HG02938 (cell line): ENCODE results near the gene ALAS2.
"Not testable (repeated sequence)": the region's sequence is repeated elsewhere in the genome, so short reads cannot be mapped to it uniquely, and the experiment has no call there.

Experiments
- ATAC-seq: cut with Tn5 transposase; IDR thresholded peaks from one replicate; pipeline ENCODE4 v1.9.1; 2021; ENCODE audit warnings: mild to moderate bottlenecking, moderate library complexity; ENCODE audit not compliant: unreplicated experiment

ALAS2 gene

GRCh38 chrX:55006827-55007621 is 23.8 kb downstream of the ALAS2 start:
- no peak for ATAC-seq

GRCh38 chrX:55005256-55005655 is 25.5 kb downstream of the ALAS2 start:
- ATAC-seq, result no peak

GRCh38 chrX:55004231-55004630 is 26.5 kb downstream of the ALAS2 start:
- no peak for ATAC-seq

- ATAC-seq, result peak; percentile 91
Observed at GRCh38 chrX:54999717-55000598, 30.8 kb downstream of the ALAS2 start, which contains the start of gene APEX2. Gene APEX2 (plus strand): TSS chrX:55000363. CDS start chrX:55000423, 60 bp downstream.

- no peak for ATAC-seq
Observed at GRCh38 chrX:54995621-54996020, 35.2 kb downstream of the ALAS2 start.

- ATAC-seq, result no peak
Observed at GRCh38 chrX:54994668-54995351, 36.0 kb downstream of the ALAS2 start.

GRCh38 chrX:54994099-54994498 is 36.7 kb downstream of the ALAS2 start, which contains the start of gene PFKFB1:
Gene PFKFB1 (minus strand): TSS chrX:54994188. CDS start chrX:54994007, 181 bp downstream.
- no peak for ATAC-seq

- no peak for ATAC-seq
Observed at GRCh38 chrX:54992911-54993622, 37.7 kb downstream of the ALAS2 start.

GRCh38 chrX:54991706-54992105 is 39.1 kb downstream of the ALAS2 start:
- ATAC-seq, result no peak

GRCh38 chrX:54983306-54983705 is 47.5 kb downstream of the ALAS2 start:
- not testable (repeated sequence) for ATAC-seq

GRCh38 chrX:54980334-54980733 is 50.4 kb downstream of the ALAS2 start:
- no peak for ATAC-seq

- no peak for ATAC-seq
Observed at GRCh38 chrX:54979432-54979831, 51.3 kb downstream of the ALAS2 start.

- ATAC-seq, result no peak
Observed at GRCh38 chrX:54978448-54978847, 52.3 kb downstream of the ALAS2 start.

- no peak for ATAC-seq
Observed at GRCh38 chrX:54977387-54977786, 53.4 kb downstream of the ALAS2 start.

- ATAC-seq, result no peak
Observed at GRCh38 chrX:54964766-54965497, 65.8 kb downstream of the ALAS2 start.

GRCh38 chrX:54961750-54962149 is 69.0 kb downstream of the ALAS2 start:
- ATAC-seq, result no peak
